Measurements from ENCODE around the gene THSD7B.
"Not testable (repeated sequence)": the region's sequence is repeated elsewhere in the genome, so short reads cannot be mapped to it uniquely, and the experiment has no call there.

THSD7B gene

DNA sequence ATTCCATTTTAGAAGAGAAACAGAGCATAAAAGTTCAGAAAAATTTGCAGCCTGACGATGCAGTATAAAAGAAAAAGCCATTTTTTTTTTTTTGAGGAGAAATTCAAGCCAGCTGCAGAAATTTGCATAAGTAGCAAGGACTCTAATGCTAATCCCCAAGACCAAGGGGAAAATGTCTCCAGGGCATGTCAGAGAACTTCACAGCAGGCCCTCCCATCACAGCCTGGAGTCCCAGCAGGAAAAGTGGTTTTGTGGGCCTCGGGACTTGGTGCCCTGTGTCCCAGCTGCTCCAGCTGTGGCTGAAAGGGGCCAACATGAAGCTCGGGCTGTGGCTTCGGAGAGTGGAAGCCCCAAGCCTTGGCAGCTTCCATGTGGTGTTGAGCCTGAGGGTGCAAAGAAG is 873.6 kb downstream of the THSD7B start:
- DNase-seq = no peak

DNA sequence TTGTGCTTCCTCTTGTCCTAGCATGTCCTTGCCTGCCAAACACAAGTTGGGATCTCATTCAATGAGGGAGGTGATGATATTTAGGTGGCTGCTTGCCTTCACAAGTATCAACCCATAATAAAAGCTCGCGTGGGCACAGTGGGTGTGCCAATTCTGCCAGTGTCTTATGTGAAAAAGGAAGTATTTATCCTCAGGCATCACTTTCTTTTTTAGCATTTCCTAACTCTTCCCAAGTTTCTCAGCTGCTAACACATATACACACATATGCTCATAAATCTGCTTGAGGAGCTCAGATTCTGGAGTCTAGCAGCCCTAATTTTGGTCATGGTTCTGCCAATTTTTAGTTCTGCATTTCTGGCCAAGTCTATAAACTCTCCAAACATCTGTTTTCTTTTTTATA is 879.4 kb downstream of the THSD7B start:
- no peak for DNase-seq

DNA sequence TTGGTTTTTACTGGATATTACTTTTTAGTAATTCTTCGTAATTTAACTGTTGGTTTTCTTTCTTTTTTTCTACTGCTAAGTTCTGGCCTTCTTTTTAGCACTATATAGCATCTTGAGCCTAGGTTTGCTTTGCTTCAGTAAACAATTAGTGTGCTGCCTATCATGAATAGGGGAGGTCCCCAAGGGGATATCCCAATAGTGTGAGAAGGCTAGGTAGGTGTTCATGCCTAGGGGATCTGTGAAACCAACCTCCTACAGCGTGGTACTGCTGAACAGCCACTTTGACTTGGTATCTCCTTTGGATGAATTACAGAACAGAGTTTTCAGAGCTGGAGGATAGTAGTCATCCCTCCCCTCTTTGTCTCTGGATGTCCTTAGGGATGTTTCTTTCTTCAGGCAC is 888.7 kb downstream of the THSD7B start:
- DNase-seq = no peak

DNA sequence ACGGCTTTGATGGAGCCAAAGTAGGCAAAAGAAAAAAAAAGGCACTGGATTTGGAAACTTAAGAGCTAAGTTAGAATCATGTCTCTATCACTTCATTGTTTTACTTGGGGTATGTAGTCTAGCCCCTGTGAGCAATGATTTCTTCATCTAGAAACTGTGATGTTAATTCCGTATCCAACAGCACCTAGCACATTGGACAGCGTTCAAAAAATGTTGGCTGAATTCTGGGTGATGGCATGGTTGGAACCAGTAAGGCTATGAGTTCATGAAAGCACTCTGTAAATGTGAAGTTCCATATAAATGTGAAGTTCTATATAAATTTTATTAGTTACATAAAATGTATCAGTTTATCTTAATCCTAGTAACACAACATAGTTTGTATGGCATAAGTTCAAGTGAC is 890.5 kb downstream of the THSD7B start:
- DNase-seq = no peak

DNA sequence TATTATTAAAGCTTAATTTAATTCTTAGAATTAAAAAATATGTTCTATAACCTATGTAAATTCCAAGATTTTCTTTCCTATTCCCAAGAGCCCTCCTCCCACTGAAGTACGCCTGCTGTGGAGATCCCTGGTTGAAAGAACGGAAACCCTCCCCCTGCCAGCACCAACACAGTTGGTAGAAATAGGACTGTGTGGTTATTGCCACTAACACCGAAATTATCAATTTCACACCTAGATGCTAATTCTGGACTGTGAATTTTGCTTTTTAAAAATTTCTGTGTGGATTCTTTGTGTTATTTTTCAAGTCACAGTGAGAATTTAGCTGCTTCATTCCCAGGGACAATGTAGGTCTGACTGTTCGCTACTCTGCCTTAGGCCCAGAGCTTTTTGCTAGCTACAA is 893.1 kb downstream of the THSD7B start:
- no peak for DNase-seq

DNA sequence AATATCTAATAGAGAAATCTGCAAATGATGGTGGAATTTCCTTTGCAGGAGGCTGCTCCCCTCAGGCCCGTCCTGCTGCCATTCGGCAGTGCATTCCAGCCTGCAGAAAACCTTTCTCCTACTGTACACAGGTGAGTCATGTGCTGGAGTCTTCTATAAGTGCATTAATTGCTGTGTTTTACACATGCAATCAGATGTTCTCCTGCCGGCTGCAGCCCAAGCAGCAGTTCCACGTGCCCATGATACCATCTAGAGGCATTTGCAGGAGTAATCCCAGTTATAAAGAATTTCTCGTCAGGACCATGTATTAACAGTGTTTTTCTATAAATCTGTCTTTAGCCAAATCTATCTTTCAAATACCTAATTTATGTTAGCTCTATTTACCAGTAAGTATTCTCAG is 894.3 kb downstream of the THSD7B start:
- DNase-seq = no peak

DNA sequence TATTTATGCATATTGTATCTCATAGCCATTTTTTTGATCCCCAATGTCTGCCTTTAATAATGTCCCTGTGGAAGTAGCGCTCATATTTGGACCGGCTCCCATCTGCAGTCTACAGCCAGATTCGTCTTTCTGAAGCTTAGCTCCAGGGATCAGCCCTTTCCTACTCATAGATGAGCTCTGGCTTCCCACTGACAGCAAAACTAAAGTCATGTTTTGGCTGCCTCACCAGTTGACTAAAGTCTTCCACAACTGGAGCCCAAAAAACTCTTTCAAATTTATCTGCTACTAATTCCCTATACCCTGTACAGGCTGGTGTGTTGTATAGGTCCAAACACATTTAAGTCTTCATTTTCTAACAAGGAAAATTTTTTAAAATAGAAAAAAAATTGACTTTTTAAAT is 904.8 kb downstream of the THSD7B start:
- DNase-seq = no peak

DNA sequence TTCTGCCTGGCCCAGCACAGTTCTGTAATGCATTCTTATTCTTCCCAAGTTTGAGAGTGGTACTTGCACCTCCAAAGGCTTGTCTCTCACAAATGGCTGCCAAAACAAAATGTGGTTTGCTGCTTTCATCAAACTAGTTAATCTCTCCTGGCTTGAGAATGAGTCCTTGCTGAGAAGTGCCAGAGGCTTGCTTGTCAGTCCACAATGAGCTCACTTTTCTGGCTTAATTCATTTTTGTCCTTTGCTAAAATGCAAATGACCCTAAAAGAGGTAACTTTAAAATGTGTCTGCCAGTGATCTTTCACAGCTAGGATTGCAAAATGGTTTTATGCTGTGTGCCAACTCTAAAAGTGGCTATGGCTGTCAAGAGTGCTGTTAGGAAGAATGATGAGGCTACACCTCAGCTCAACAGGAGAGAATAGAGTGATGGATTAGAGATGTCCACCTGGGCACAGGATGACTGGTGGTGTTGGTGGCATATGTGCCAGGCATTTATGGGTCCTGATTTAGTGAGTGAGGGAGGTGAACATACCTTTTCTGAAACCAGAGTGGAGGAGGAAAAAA is 907.7 kb downstream of the THSD7B start:
- DNase-seq = no peak

DNA sequence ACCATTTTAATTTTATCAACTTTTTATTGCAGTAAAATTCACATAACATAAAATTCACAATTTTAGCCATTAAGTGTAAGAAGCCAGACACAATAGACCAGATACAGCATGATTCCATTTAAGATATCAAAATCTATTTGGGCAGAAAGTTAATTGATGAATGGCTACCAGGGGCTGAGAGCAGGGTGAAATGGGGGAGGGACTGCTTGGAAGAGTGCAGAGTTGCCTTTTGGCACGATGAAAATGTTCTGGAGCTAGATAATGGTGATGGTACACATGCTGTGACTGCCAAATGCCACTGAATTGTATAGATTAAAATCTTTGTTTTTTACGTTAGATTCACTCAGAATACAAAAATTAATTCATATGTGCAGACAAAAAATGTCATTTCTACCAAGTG is 909.6 kb downstream of the THSD7B start:
- no peak for DNase-seq

DNA sequence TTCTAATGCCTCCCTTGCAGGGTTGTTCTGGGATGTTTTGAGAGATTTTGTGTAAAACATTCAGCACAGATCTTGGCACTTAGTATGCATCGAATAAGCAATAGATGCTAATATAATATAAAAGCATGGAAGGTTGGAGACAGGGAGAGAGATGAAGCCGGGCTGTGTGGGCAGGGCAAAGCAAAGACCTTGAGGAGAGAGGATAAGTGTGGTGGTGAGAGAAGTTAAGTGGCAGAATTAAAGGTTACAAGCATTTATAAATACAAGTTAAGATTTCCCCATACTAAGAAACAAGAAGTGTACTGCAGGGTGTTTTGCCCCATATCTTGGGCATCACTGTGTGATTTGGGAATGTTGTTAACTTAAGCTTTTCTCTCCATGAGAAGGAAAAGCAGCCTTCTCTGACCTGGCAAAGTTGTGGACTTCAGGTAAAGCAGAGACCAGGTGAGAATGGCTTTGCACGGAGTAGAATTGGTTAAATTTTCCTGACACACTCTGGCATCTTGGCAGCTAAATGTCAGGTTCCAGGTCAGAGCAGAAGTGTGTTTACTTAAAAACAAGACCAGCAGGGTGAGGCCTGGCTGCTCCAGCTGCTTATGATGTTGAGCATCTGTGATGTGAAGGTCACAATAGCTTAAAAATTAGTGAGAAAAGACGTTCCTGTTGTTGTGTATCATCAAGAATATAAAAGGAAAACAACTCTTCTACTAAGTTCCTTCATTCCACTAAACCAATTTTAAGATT is 910.4 kb downstream of the THSD7B start:
- DNase-seq = no peak

DNA sequence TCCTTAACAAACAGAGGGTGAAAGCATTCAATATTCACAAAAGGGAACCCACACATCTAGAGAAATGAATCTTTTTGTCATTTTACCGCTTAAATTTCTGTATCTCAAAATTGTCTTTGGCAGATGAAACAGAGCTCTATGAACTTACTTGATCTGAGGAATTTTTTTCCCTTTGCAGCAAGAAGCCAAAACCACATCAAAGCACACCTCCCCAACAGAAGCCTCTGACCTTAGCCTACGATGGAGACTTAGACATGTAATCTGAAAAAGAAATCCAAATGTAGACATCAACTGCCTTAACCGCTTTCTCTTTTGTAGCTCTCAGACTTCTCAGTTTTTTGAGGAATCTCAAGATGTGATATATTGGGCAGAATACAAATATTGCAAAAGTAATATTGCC is 911.0 kb downstream of the THSD7B start:
- no peak for DNase-seq

DNA sequence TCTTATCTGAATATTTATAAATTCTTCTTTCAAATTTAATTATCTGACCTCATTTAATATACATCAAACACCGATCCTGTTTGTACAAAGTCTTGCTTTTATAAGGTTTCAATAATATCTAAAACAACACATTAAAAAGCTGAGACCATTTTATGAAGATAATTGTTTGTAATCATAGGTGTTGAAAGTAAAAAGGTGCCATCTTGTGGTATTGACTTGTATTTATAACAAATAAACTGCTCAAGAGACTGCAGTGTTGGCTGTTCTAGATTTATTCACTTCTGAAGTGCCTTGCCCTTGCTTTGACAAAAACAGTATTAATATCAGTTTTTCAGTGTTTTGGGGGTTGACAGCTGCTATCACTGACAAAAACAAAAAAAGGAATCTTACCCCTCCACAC is 912.1 kb downstream of the THSD7B start:
- no peak for DNase-seq

DNA sequence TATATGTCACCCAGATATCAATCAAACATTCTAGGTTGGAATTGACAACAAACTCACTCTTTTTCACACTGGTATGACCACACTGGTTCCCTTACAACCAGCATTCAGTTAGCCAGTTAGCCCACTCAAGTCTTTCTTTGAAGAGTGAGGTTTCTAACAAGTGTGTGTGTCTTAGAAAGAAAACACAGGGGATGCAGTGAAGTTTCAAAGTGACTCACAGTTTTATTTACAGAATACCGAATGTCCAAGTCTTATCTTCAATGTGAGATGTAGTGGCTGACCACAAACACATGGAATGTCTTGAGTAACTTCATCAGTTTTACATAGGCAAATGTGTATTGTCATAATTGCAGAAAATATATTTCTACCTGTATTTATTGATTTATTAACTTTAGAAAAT is 924.2 kb downstream of the THSD7B start:
- no peak for DNase-seq

DNA sequence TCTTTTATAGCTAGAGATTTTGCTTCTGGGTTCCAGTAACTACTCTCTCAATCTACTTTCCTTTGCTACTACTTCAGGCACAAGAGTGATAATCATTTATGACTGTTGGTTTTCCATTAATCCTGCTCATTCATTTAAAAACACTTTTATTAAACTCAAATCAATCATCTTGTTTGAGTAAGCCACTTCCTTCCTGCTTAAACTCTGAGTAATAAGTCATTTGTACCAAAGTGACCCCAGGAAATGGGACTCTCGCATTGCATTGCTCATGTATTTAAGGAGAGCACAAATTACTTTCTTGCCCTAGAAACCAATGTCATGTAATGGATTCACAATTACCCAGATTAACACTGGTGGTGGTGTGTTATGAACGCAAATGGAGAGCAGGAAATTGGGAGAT is 928.2 kb downstream of the THSD7B start:
- no peak for DNase-seq

DNA sequence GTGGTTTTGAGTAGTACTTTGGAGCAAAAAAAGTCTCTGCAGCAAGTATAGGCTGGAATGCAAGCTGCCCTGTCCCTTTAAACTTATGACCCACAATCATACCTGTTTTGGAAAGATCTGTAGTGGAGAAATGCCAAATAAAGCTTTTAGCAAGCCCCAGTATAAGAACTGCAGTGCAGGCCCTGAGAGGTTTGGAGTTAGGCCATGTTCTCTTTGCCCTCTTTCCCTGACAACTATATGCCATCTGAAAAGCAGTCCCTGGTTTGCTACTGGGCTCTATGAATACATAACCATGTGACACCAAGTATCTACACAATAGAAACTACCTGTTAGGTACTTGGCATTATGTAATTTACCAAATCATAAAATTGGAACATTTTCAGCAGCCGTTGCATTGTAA is 931.6 kb downstream of the THSD7B start:
- no peak for DNase-seq

DNA sequence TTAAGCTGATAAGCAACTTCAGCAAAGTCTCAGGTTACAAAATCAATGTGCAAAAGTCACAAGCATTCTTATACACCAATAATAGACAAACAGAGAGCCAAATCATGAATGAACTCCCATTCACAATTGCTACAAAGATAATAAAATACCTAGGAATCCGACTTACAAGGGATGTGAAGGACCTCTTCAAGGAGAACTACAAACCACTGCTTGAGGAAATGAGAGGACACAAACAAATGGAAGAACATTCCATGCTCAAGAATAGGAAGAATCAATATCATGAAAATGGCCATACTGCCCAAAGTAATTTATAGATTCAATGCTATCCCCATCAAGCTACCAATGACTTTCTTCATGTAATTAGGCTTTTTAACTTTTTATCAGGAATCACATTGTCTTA is 934.9 kb downstream of the THSD7B start:
- not testable (repeated sequence) for DNase-seq

DNA sequence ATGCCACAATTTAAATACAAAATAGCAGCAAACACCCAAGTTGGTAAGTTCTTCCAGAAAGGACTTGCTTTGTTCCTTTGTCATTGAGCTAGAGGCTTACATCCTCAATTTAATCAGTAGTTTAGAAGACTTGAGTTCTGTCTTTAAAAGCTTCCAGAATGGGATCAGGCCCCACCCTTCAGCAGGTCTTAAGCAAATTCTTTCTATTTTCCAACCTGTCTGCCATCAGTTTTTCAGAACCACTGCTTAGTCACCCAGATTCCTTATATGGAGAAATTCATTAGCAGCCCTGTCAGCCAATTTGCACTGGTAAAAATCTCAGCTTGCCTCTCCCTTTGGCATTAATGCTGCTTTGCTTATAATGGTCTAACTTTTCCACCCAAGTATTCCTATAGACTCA is 935.3 kb downstream of the THSD7B start:
- no peak for DNase-seq

DNA sequence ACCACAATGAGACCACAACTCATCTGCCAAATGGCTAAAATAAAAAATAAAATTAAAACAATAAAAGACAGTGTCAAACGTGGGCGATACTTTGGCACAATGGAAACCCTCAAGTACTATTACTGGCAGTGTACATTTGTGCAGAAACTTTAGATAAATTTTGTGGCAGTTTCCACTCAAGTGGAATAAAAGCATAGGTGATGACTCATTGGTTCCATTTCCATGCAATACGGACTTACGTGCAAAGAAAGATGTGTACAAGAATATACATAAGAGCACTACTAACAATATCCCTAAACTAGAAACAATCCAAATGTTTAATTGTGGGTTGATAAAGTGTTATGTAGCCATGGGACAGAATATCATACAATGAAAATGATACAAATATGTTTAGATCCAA is 940.0 kb downstream of the THSD7B start:
- no peak for DNase-seq

DNA sequence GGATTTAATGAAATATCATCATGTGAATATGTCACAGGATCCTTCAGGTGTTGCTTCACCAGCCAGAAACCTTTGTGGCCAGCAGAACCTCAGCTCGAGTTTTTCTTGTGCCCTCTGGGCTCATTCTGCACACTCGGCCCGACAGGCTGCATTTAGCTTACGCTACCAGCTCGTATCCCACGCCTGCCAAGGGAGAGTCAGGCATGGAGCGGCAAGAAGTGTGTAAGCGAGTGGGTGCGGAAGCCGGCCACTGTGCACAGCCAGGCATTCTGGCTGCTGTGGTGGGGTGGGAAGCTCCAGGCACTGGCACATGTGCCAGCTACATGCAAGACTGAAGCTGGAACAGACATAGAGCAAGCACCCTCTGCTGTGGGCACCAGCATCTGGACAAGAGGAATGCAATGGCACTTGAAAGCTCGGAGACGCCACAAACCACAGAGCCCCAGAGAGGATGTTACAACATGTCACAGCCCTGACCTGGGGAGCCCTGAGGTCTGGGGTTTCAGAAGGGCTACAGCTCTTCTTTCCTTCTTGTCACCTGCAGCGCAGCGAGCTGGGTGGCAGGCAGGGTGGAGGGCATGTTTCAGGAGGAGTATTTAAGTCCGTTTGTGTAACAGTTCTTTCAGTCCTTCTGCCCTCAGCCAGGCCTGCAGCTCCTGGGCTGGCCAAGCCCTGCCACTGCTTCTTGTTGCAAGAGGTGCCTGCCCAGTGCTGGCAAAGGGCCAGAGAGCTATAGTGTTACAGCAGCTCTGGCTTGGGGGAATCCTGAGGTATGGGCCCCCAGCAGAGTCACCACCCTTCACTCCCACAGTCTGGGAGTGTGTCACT is 941.7 kb downstream of the THSD7B start:
- DNase-seq = no peak

DNA sequence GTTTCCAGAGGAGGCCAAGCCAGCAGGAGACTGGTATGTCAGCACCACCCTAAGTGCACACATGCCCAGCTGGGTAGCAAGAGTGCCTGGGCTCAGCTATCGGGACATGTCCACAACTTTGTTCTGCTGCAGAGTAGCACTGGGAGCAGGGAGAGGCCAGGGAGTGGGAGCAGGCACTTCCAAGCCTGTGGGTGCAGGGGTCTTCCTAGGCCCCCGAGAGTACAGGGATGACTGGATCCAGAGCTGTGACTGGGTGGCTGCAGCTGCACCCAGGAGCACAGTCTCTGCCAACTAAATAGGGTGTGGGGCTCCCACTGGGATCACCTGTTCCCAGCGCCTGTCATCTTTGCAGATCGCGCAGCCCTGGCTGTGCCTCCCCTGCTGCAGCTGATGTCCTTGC is 943.0 kb downstream of the THSD7B start:
- DNase-seq = no peak

DNA sequence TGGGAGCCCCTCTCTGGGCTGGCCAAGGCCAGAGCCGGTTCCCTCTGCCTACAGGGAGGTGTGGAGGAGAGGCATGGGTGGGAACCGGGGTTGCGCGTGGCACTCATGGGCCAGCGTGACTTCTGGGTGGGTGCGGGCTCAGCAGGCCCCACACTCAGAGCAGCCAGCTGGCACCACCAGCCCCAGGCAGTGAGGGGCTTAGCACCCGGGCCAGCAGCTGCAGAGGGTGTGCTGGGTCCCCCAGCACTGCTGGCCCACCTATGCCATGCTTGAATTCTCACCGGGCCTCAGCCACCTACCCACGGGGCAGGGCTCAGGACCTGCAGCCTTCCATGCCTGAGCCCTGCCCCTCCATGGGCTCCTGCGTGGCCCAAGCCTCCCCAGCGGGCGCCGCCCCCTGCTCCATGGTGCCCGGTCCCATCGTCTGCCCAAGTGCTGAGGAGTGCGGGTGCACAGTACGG is 950.4 kb downstream of the THSD7B start:
- no peak for DNase-seq

DNA sequence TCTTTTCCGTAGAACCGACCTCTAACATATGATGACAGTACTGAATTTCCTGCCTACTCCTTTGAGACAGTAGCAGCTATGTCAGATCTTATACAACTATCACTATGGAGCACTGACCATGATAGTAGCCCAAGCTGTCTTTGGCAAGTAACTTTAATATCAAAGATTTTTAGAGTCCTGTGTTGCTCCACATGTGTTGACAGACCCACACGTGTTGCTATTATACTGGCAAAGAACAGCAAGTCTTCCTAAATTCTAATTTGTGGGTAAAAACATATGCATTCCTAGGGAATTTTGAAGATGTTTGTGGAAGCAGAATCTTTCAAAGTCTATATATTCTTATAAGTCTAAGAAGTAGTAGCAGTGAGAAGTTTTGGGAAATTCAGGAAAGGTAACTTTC is 953.4 kb downstream of the THSD7B start:
- DNase-seq = no peak

DNA sequence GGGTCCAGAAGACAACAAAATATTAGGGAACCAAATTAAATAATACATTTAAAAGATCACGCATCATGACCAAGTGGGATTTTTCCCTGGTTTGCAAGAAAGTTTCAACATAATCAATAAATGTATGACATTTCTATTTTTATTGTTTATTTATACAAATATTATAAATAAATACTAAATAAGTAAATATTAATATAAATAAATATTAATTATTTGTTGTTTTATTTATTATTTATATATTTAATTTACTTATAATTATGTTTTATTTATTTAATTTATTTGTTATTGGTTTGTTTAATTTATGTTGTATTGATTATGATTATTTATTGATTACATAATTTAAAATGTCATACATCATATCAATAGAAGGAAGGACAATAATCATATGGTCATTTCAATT is 956.4 kb downstream of the THSD7B start:
- DNase-seq = no peak

DNA sequence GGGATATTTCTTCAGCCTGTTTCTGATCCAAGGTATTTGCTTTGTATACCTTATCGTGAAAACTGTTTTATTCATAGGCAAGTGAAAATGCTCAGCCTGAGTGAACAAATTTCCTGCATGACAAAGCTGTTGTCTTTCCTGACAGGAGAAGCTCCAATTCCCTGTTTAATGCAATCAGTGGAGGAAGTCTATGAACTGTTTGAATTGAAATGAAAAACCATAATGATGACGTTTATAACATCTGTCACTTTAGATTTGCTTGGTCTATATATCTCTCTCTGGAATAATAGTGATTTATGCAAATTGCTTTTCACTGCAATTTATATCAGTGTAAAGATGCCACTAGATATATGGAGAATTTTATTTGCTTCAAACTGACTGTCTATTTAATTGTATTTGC is 959.6 kb downstream of the THSD7B start:
- DNase-seq = no peak
